HCT116 (cell line): ENCODE measurements around the gene TEKT2. TPM values are rescaled to one million over a fixed set of nuclear protein-coding genes. Genes with fewer than 3 reads are reported as not detected.

Experiments
- ATAC-seq: fragments of 200-7000 bp; cut with Tn5 transposase; 2 replicates; pipeline ENCODE4 v1.9.1; 2020; ENCODE audit warnings: mild to moderate bottlenecking, moderate library complexity
- BruUV-seq: library from RNA; stranded (reverse); fragments of 400-500 nt; replicated peaks from 2 replicates; lab custom pipeline; 2021; lab: Mats Ljungman, UMichigan
- CTCF ChIA-PET: fragments of 300-600 bp; sonication (Branson Sonifier 250); formaldehyde crosslinking; loops from one replicate; lab custom pipeline; 2021; ENCODE audit warnings: antibody characterized with exemption; lab: Charles Lee
- POLR2A ChIA-PET: fragments of 300-600, 350-600 bp; sonication (Branson Sonifier 250); formaldehyde crosslinking; loops from one replicate; lab custom pipeline; 2021; ENCODE audit warnings: antibody characterized with exemption; lab: Charles Lee
- RAD21 ChIA-PET, 2 experiments: fragments of 300-600 bp; sonication (Branson Sonifier 250); formaldehyde crosslinking; loops; one replicate each; lab custom pipeline; 2023; ENCODE audit warnings: low total read pairs in 2 of 2; ENCODE audit not compliant: uncharacterized antibody in 2 of 2, unreplicated experiment in 2 of 2, low non-redundant PET in 1 of 2; lab: Charles Lee
- DNase-seq: peaks from one replicate; pipeline ENCODE4 v3.0.0-alpha.2; 2010; ENCODE audit warnings: low read depth, low spot score
- H2AFZ ChIP-seq: fragments of 200-600 bp; shearing (Covaris generic), sonication (generic); 2 replicates; pipeline ENCODE4 v1.6.1; 2017; ENCODE audit warnings: low read depth, mixed run types, mixed read lengths, antibody characterized with exemption, low read length; ENCODE audit not compliant: poor library complexity, severe bottlenecking
- H3K27ac ChIP-seq: 2 replicates; pipeline ENCODE4 v1.5.1; 2012; ENCODE audit warnings: low read depth, low read length
- H3K27me3 ChIP-seq: fragments of 200-600 bp; sonication (generic); 2 replicates; pipeline ENCODE4 v1.6.1; 2016; ENCODE audit warnings: mixed run types, low read length, mixed read lengths; ENCODE audit not compliant: insufficient read depth
- H3K36me3 ChIP-seq, 2 experiments: fragments of 200-500 bp in 1 of 2; fragments of 200-600 bp in 1 of 2; sonication (Bioruptor generic) in 1 of 2; sonication (generic) in 1 of 2; 2 replicates each; pipeline versions ENCODE4 v1.5.1 to v1.6.1; 2014 to 2016; ENCODE audit warnings: low read length in 2 of 2, inconsistent platforms in 1 of 2, mixed read lengths in 1 of 2, mixed run types in 1 of 2; ENCODE audit not compliant: insufficient read depth in 2 of 2, control insufficient read depth in 1 of 2
- H3K4me1 ChIP-seq, 2 experiments: fragments of 200-600 bp in 1 of 2; sonication (generic) in 1 of 2; 2 replicates each; pipeline versions ENCODE4 v1.5.1 to v1.6.1; 2012 to 2017; ENCODE audit warnings: low read length in 2 of 2, inconsistent platforms in 1 of 2, mild to moderate bottlenecking in 1 of 2, mixed read lengths in 1 of 2, mixed run types in 1 of 2, moderate library complexity in 1 of 2; ENCODE audit not compliant: insufficient read depth in 2 of 2, control insufficient read depth in 1 of 2
- H3K4me2 ChIP-seq: fragments of 200-600 bp; sonication (generic); 2 replicates; pipeline ENCODE4 v1.6.1; 2017; ENCODE audit warnings: mixed run types, low read length, mixed read lengths
- H3K4me3 ChIP-seq, 2 experiments: fragments of 200-600 bp in 1 of 2; sonication (generic) in 1 of 2; replicated peaks in 1 of 2; 2 replicates each; pipeline ENCODE4 v1.5.1; 2011 to 2016; ENCODE audit warnings: low read length in 2 of 2, control low read depth in 1 of 2, low read depth in 1 of 2, mild to moderate bottlenecking in 1 of 2, mixed read lengths in 1 of 2, mixed run types in 1 of 2
- H3K79me2 ChIP-seq: fragments of 200-600 bp; sonication (generic); 2 replicates; pipeline ENCODE4 v1.6.1; 2017; ENCODE audit warnings: mild to moderate bottlenecking, mixed run types, low read length, moderate library complexity, mixed read lengths; ENCODE audit not compliant: insufficient read depth
- H3K9ac ChIP-seq: fragments of 200-600 bp; sonication (generic); 2 replicates; pipeline ENCODE4 v1.6.1; 2016; ENCODE audit warnings: low read length, mixed read lengths
- H3K9me2 ChIP-seq: fragments of 200-600 bp; sonication (generic), shearing (Covaris generic); 2 replicates; pipeline ENCODE4 v1.6.1; 2017; ENCODE audit warnings: mixed run types, mild to moderate bottlenecking, moderate library complexity; ENCODE audit not compliant: insufficient read depth
- H3K9me3 ChIP-seq, 2 experiments: fragments of 200-500 bp in 1 of 2; fragments of 200-600 bp in 1 of 2; sonication (Bioruptor generic) in 1 of 2; sonication (generic) in 1 of 2; 2 replicates each; pipeline ENCODE4 v1.6.1; 2014 to 2017; ENCODE audit warnings: low read length in 2 of 2, mixed read lengths in 2 of 2, inconsistent platforms in 1 of 2, low read depth in 1 of 2, mild to moderate bottlenecking in 1 of 2, mixed run types in 1 of 2, moderate library complexity in 1 of 2; ENCODE audit not compliant: control insufficient read depth in 1 of 2, insufficient read depth in 1 of 2
- H4K20me1 ChIP-seq: fragments of 200-600 bp; sonication (generic), shearing (Covaris generic); 2 replicates; pipeline ENCODE4 v1.6.1; 2017; ENCODE audit warnings: mixed run types, mild to moderate bottlenecking, moderate library complexity; ENCODE audit not compliant: insufficient read depth
- CBX3 ChIP-seq: IDR thresholded peaks from 2 replicates; pipeline ENCODE4 v1.6.1; 2012; ENCODE audit warnings: low read depth
- CEBPB ChIP-seq: IDR thresholded peaks from 2 replicates; pipeline ENCODE4 v1.6.1; 2012; ENCODE audit warnings: low read depth
- EGR1 ChIP-seq: IDR thresholded peaks from 2 replicates; pipeline ENCODE4 v1.6.1; 2012; ENCODE audit warnings: low read depth
- ELF1 ChIP-seq: IDR thresholded peaks from 2 replicates; pipeline ENCODE4 v1.6.1; 2012; ENCODE audit warnings: low read depth, borderline replicate concordance
- EZH2 ChIP-seq: fragments of 200-600 bp; sonication (generic); IDR thresholded peaks from 2 replicates; pipeline ENCODE4 v1.6.1; 2017; ENCODE audit warnings: antibody characterized with exemption, mixed run types
- JUND ChIP-seq: IDR thresholded peaks from 2 replicates; pipeline ENCODE4 v1.6.1; 2012
- RAD21 ChIP-seq: IDR thresholded peaks from 2 replicates; pipeline ENCODE4 v1.6.1; 2012; ENCODE audit warnings: low read depth, mild to moderate bottlenecking
- SIN3A ChIP-seq: IDR thresholded peaks from 2 replicates; pipeline ENCODE4 v1.6.1; 2012; ENCODE audit warnings: low read depth
- SP1 ChIP-seq: IDR thresholded peaks from 2 replicates; pipeline ENCODE4 v1.6.1; 2012; ENCODE audit warnings: low read depth
- TCF7L2 ChIP-seq: IDR thresholded peaks from 2 replicates; pipeline ENCODE4 v1.7.0; 2011; ENCODE audit warnings: borderline replicate concordance, inconsistent platforms; ENCODE audit not compliant: insufficient read depth, insufficient read length; ENCODE audit errors: extremely low read depth
- ZFX ChIP-seq: fragments of 450-650 bp; IDR thresholded peaks from 2 replicates; pipeline ENCODE4 v1.6.1; 2017
- intact Hi-C: fragments of 100-400 bp; cut with micrococcal nuclease; formaldehyde crosslinking; loops from 2 replicates; pipeline ENCODE4 v1.10.0; 2022
- total RNA-seq: library from RNA; stranded (reverse); gene quantifications from one replicate; pipeline ENCODE4 v1.2.1, GENCODE V29; 2021; ENCODE audit not compliant: unreplicated experiment
- TF ChIP-seq, protein P1 (sequence below): IDR thresholded peaks from 2 replicates; pipeline ENCODE4 v1.6.1; 2012; ENCODE audit warnings: low read depth
- TF ChIP-seq, protein P2 (sequence below): IDR thresholded peaks from 2 replicates; pipeline ENCODE4 v1.6.1; 2012
- TF ChIP-seq, protein P3 (sequence below), 3 experiments: fragments of 200-600 bp in 1 of 3; sonication (generic) in 1 of 3; IDR thresholded peaks in 2 of 3; conservative IDR thresholded peaks in 1 of 3; 2 replicates each; pipeline ENCODE4 v1.5.1; 2012 to 2017; ENCODE audit warnings: low read depth in 2 of 3, low read length in 2 of 3, antibody characterized with exemption in 1 of 3, borderline replicate concordance in 1 of 3, control low read depth in 1 of 3, mild to moderate bottlenecking in 1 of 3, mixed read lengths in 1 of 3, mixed run types in 1 of 3, moderate library complexity in 1 of 3; ENCODE audit not compliant: insufficient read depth in 1 of 3
- TF ChIP-seq, protein P4 (sequence below): IDR thresholded peaks from 2 replicates; pipeline ENCODE4 v1.6.1; 2012

The TEKT2 gene
- total RNA-seq, 1 experiment from 2014 or later, result not detected

DNA sequence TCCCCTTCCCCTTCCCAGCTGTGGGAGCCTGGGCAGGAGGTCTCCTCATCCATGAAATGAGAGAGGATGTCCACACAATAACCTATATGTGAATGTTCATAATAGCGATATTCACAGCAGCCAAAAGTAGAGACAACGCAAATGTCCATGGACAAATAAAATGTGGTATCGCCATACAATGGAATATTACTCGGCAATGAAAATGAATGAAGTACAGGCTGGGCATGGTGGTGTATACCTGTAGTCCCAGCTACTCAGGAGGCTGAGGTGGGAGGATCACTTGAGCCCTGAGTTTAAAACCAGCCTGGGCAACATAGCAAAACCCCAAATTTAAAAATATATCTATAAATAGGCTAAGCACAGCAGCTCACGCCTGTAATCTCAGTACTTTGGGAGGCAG is 17.7 kb downstream of the TEKT2 start:
- no peak for DNase-seq
- no peak for TF ChIP-seq EGR1
- no peak for TF ChIP-seq RAD21
- no peak for TF ChIP-seq ELF1
- no peak for TF ChIP-seq TCF7L2
- TF ChIP-seq, protein P1, sequence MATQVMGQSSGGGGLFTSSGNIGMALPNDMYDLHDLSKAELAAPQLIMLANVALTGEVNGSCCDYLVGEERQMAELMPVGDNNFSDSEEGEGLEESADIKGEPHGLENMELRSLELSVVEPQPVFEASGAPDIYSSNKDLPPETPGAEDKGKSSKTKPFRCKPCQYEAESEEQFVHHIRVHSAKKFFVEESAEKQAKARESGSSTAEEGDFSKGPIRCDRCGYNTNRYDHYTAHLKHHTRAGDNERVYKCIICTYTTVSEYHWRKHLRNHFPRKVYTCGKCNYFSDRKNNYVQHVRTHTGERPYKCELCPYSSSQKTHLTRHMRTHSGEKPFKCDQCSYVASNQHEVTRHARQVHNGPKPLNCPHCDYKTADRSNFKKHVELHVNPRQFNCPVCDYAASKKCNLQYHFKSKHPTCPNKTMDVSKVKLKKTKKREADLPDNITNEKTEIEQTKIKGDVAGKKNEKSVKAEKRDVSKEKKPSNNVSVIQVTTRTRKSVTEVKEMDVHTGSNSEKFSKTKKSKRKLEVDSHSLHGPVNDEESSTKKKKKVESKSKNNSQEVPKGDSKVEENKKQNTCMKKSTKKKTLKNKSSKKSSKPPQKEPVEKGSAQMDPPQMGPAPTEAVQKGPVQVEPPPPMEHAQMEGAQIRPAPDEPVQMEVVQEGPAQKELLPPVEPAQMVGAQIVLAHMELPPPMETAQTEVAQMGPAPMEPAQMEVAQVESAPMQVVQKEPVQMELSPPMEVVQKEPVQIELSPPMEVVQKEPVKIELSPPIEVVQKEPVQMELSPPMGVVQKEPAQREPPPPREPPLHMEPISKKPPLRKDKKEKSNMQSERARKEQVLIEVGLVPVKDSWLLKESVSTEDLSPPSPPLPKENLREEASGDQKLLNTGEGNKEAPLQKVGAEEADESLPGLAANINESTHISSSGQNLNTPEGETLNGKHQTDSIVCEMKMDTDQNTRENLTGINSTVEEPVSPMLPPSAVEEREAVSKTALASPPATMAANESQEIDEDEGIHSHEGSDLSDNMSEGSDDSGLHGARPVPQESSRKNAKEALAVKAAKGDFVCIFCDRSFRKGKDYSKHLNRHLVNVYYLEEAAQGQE, result no peak
- TF ChIP-seq, protein P2, sequence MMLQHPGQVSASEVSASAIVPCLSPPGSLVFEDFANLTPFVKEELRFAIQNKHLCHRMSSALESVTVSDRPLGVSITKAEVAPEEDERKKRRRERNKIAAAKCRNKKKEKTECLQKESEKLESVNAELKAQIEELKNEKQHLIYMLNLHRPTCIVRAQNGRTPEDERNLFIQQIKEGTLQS, result no peak
- TF ChIP-seq, protein P3, sequence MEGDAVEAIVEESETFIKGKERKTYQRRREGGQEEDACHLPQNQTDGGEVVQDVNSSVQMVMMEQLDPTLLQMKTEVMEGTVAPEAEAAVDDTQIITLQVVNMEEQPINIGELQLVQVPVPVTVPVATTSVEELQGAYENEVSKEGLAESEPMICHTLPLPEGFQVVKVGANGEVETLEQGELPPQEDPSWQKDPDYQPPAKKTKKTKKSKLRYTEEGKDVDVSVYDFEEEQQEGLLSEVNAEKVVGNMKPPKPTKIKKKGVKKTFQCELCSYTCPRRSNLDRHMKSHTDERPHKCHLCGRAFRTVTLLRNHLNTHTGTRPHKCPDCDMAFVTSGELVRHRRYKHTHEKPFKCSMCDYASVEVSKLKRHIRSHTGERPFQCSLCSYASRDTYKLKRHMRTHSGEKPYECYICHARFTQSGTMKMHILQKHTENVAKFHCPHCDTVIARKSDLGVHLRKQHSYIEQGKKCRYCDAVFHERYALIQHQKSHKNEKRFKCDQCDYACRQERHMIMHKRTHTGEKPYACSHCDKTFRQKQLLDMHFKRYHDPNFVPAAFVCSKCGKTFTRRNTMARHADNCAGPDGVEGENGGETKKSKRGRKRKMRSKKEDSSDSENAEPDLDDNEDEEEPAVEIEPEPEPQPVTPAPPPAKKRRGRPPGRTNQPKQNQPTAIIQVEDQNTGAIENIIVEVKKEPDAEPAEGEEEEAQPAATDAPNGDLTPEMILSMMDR (IDR thresholded peaks at IDR 0.05 in 2 of 3, conservative IDR thresholded peaks at IDR 0.05 in 1 of 3; ENCODE audit: borderline replicate concordance in 1 of 3, insufficient read depth in 1 of 3, low read depth in 2 of 3, low read length in 2 of 3), result no peak
- TF ChIP-seq ZFX, result no peak
- no peak for TF ChIP-seq EZH2
- TF ChIP-seq SIN3A, result no peak
- TF ChIP-seq, protein P4, sequence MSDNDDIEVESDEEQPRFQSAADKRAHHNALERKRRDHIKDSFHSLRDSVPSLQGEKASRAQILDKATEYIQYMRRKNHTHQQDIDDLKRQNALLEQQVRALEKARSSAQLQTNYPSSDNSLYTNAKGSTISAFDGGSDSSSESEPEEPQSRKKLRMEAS, result no peak
- TF ChIP-seq CBX3, result no peak
- TF ChIP-seq JUND, result no peak
- TF ChIP-seq CEBPB, result no peak
- no peak for TF ChIP-seq SP1
- H3K79me2 ChIP-seq, result no peaks in the 10 kb centered on the region
- POLR2A ChIA-PET, result no interaction called here
- no peaks in the 10 kb centered on the region for H3K9me2 ChIP-seq
- H3K36me3 ChIP-seq, result no peaks in the 10 kb centered on the region
- H3K9me3 ChIP-seq, result no peaks in the 10 kb centered on the region
- no peak overlapping the region for H2AFZ ChIP-seq
- H3K4me1 ChIP-seq, result peaks cover 0 to 22% of the 10 kb centered on the region in 2 experiments; a peak in 2 of 4 replicates
- no TSS peak for BruUV-seq
- no peak overlapping the region for H3K4me2 ChIP-seq
- H3K27me3 ChIP-seq, result no peaks in the 10 kb centered on the region
- intact Hi-C loops, result loop anchor here (5.0 to 10.0 kb wide), 2 partner anchors 321 to 453 kb away; no protein-coding TSS in a partner anchor
- CTCF ChIA-PET, result interaction anchor here (0.5 to 2.5 kb wide), 3 partner anchors 33 to 184 kb away, joined by 4 to 17 read pairs (median 4); no protein-coding TSS in a partner anchor
- ATAC-seq, result no peak
- RAD21 ChIA-PET, result interaction anchor here in 1 of 2 experiments (2.7 kb wide), 1 partner anchor 33 kb away, joined by 16 read pairs; no protein-coding TSS in a partner anchor
- no peak overlapping the region for H3K27ac ChIP-seq
- H3K4me3 ChIP-seq, result no peak overlapping the region
- no peak overlapping the region for H3K9ac ChIP-seq
- H4K20me1 ChIP-seq, result no peaks in the 10 kb centered on the region
